IPS-18a (cell line): ENCODE results near the gene SPIRE2.
"Not testable (repeated sequence)": the region's sequence is repeated elsewhere in the genome, so short reads cannot be mapped to it uniquely, and the experiment has no call there.

Source experiments
- H3K27ac ChIP-seq: one replicate; pipeline ENCODE4 v1.5.1; 2013; ENCODE audit warnings: low read length
- H3K27me3 ChIP-seq: one replicate; pipeline ENCODE4 v1.6.1; 2013; ENCODE audit warnings: mild to moderate bottlenecking, low read length; ENCODE audit not compliant: control insufficient read depth, insufficient read depth
- H3K36me3 ChIP-seq: one replicate; pipeline ENCODE4 v1.6.1; 2013; ENCODE audit warnings: low read depth, low read length; ENCODE audit not compliant: control insufficient read depth
- H3K4me1 ChIP-seq: one replicate; pipeline ENCODE4 v1.6.1; 2013; ENCODE audit warnings: low read depth, low read length; ENCODE audit not compliant: control insufficient read depth
- H3K4me3 ChIP-seq: one replicate; pipeline ENCODE4 v1.5.1; 2013; ENCODE audit warnings: low read length
- H3K9ac ChIP-seq: one replicate; pipeline ENCODE4 v1.6.1; 2013; ENCODE audit warnings: mild to moderate bottlenecking, low read length, moderate library complexity
- H3K9me3 ChIP-seq: one replicate; pipeline ENCODE4 v1.6.1; 2013; ENCODE audit warnings: low read depth, low read length; ENCODE audit not compliant: control insufficient read depth

Gene SPIRE2

DNA sequence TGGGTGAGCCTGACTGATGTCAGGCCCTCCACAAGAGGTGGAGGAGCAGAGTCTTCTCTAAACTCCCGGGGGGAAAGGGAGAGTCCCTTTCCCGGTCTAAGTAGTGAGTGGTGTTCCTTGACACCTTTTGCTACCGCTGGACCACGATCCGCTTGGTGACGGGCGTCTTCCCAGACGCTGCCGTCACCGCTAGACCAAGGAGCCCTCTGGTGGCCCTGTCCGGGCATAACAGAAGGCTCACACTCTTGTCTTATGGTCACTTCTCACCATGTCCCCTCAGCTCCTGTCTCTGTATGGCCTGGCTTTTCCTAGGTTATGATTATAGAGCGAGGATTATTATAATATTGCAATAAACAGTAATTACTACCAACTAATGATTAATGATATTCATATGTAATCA is 35.2 kb upstream of the SPIRE2 start:
- H3K27ac ChIP-seq, H3K4me1 ChIP-seq, H3K4me3 ChIP-seq, H3K27me3 ChIP-seq, H3K9ac ChIP-seq, H3K9me3 ChIP-seq: not testable (repeated sequence)
- peaks cover 44% of the 10 kb centered on the region for H3K36me3 ChIP-seq

GRCh38 chr16:89793955-89794354 is 34.3 kb upstream of the SPIRE2 start:
- peaks cover 48% of the 10 kb centered on the region for H3K36me3 ChIP-seq
- H3K9ac ChIP-seq, result no peak overlapping the region
- H3K27me3 ChIP-seq, result no peaks in the 10 kb centered on the region
- no peak overlapping the region for H3K4me3 ChIP-seq
- H3K9me3 ChIP-seq, result no peaks in the 10 kb centered on the region
- H3K27ac ChIP-seq, result no peak overlapping the region
- H3K4me1 ChIP-seq, result no peaks in the 10 kb centered on the region

GRCh38 chr16:89795676-89796075 is 32.6 kb upstream of the SPIRE2 start:
- Histone ChIP-seq H3K9me3 (no peaks in the 10 kb centered on the region), H3K9ac (no peak overlapping the region), H3K4me3 (no peak overlapping the region), H3K27me3 (no peaks in the 10 kb centered on the region), H3K4me1 (no peaks in the 10 kb centered on the region), H3K36me3 (peaks cover 55% of the 10 kb centered on the region), H3K27ac (no peak overlapping the region)

DNA sequence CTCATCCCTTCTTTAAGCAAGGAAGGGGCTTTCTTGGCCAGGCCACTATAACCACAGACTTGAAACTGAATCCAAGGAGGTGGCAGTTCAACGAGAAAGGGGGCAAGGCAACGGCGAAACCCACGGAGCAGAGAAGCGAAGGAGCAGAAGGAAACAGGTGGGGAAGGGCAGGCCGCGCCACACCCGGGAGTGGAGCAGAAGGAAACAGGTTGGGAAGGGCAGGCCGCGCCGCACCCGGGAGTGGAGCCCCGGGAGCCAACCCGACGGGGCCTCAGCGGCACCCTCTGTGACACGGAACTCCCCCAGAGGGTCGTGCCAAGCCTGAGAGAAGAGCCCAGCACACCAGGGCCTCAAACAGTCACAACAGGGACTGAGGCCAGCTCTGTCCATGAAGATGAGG is 32.2 kb upstream of the SPIRE2 start:
- Histone ChIP-seq H3K9ac (no peak overlapping the region), H3K4me1 (no peaks in the 10 kb centered on the region), H3K27ac (no peak overlapping the region), H3K4me3 (no peak overlapping the region), H3K27me3 (no peaks in the 10 kb centered on the region), H3K9me3 (no peaks in the 10 kb centered on the region), H3K36me3 (peaks cover 50% of the 10 kb centered on the region)

DNA sequence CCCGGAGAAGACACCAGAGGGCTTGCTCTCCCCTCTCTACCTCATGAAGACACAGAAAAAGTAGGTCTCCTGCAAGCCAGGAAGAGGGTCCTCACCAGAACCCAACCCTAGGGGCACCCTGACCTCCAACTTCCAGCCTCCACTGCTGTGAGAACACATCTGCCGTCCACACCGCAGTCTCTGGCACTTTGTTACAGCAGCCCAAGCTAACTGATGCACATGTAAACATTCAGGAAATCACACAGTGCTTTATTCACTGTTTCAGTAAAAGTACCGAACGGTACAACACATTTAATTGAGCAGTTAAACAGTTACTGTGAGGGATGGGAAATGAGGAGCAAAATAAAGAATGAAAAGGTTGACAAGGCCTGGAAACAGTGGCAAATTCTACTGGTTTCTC is 30.1 kb upstream of the SPIRE2 start:
- Histone ChIP-seq H3K27me3 (no peaks in the 10 kb centered on the region), H3K27ac (no peak overlapping the region), H3K4me1 (no peaks in the 10 kb centered on the region), H3K36me3 (peaks cover 54% of the 10 kb centered on the region), H3K4me3 (no peak overlapping the region), H3K9ac (no peak overlapping the region), H3K9me3 (no peaks in the 10 kb centered on the region)

- no peak overlapping the region for H3K4me3 ChIP-seq
- no peak overlapping the region for H3K9ac ChIP-seq
- H3K36me3 ChIP-seq, result peaks cover 61% of the 10 kb centered on the region
- no peaks in the 10 kb centered on the region for H3K27me3 ChIP-seq
- H3K27ac ChIP-seq, result no peak overlapping the region
- H3K9me3 ChIP-seq, result no peaks in the 10 kb centered on the region
- H3K4me1 ChIP-seq, result no peaks in the 10 kb centered on the region
Observed at GRCh38 chr16:89798832-89799370, 29.4 kb upstream of the SPIRE2 start.

- Histone ChIP-seq H3K4me3 (no peak overlapping the region), H3K36me3 (peaks cover 68% of the 10 kb centered on the region), H3K27ac (no peak overlapping the region), H3K27me3 (no peaks in the 10 kb centered on the region), H3K4me1 (no peaks in the 10 kb centered on the region), H3K9ac (no peak overlapping the region), H3K9me3 (no peaks in the 10 kb centered on the region)
Observed at GRCh38 chr16:89801800-89802199, 26.5 kb upstream of the SPIRE2 start.

DNA sequence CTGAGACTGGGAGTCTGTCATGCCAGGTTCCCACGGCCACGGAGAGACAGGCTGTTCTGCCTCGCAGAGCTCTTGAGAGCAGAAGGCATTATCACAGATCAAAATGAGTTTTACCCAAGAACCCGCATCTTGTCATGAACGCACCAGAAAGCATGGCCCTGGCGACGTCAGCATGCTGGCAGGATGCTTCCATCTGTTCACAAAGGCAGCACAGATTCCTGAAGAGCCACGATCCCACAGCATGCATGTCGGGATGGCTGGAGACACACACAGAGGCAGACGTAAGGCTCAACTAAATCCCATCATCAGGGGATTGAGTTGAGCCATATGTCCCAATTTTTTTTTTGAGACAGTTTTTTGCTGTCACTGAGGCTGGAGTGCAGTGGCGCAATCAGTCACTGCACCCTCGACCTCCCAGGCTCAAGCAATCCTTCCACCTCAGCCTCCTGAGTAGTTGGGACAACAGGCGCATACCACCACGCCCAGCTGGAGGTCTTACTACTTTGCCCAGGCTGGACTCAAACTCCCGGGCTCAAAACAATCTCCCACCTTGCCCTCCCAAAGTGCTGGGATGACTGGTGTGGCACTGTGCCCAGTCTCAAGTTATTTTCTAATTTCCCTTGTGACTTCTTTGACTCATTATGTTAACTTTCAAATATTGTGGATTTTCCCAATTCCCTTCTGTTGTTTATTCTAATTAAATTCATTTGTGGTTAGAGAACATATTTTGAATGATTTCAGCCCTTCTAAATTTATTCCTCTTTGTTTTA is 23.0 kb upstream of the SPIRE2 start:
- no peak overlapping the region for H3K9ac ChIP-seq
- peaks cover 66% of the 10 kb centered on the region for H3K36me3 ChIP-seq
- no peaks in the 10 kb centered on the region for H3K4me1 ChIP-seq
- H3K27me3 ChIP-seq, result no peaks in the 10 kb centered on the region
- H3K4me3 ChIP-seq, result no peak overlapping the region
- H3K27ac ChIP-seq, result no peak overlapping the region
- no peaks in the 10 kb centered on the region for H3K9me3 ChIP-seq

- H3K36me3 ChIP-seq, result peaks cover 65% of the 10 kb centered on the region
Observed at GRCh38 chr16:89806589-89807193, 21.6 kb upstream of the SPIRE2 start.

GRCh38 chr16:89808475-89808874 is 19.8 kb upstream of the SPIRE2 start:
- Histone ChIP-seq H3K36me3 (peaks cover 53% of the 10 kb centered on the region), H3K27me3 (no peaks in the 10 kb centered on the region), H3K27ac (no peak overlapping the region), H3K4me1 (no peaks in the 10 kb centered on the region), H3K9ac (no peak overlapping the region), H3K9me3 (no peaks in the 10 kb centered on the region), H3K4me3 (no peak overlapping the region)

More at GRCh38 chr16:89806589-89807193, 21.6 kb upstream of the SPIRE2 start:
- H3K4me1 ChIP-seq, H3K9me3 ChIP-seq, H3K9ac ChIP-seq, H3K27ac ChIP-seq, H3K4me3 ChIP-seq, H3K27me3 ChIP-seq: not testable (repeated sequence)

GRCh38 chr16:89811321-89811720 is 17.0 kb upstream of the SPIRE2 start:
- no peak overlapping the region for H3K9ac ChIP-seq
- no peaks in the 10 kb centered on the region for H3K27me3 ChIP-seq
- H3K27ac ChIP-seq, result no peak overlapping the region
- H3K36me3 ChIP-seq, result peaks cover 39% of the 10 kb centered on the region
- H3K4me3 ChIP-seq, result no peak overlapping the region
- no peaks in the 10 kb centered on the region for H3K9me3 ChIP-seq
- H3K4me1 ChIP-seq, result no peaks in the 10 kb centered on the region
